ENCODE data around the gene EFHC1. TPM values are rescaled to one million over a fixed set of nuclear protein-coding genes. Genes with fewer than 3 reads are reported as not detected.

The EFHC1 gene
- total and polyA plus RNA-seq, 2 of the 13 experiments (the other 11 are each of a cell fraction or from before 2014, with no cell fraction given) = 23.4 to 29.5 TPM

DNA sequence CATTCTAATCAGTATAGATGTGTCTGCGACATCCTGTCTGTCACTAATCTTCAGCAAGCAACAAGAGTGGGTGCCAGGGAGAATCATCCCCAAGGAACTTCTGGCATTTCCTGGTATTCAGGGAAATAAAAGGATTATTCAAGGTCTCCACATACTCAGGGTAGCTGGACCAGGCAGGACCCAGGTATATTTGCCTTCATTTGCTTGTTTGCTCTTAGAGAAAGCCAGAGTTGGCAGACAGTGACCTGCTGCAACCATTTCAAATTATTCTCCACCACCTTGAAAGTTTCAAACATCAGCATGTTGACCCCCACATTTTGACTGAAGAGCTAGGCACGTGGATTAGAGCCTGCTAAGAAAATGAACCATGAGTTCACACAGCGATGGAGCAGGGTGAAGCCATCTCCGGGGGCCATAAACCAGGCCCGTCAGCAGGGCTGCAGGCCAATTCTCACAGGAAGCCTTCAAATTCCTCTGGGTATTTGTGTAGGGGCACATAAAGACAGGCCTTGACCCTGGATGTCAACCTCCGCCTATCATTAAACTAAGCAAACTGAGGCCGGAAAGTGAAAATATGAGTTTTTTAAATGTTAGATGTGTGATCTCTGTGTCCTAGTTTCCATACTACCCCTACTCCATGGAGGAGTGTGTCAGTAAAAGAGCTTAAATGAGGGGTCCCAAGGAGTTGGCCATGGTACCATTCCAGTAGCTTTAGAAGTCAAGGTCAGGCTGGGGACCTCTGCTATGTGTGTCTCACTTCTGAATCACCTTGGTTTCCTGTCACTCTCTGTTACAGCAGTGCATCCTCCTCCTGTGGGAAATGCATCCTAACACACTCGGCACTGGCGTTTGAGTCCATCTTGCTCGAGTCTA is 123.8 kb downstream of the EFHC1 start (continued):
- TF ChIP-seq ZEB1 (IDR thresholded peaks at IDR 0.05; ENCODE audit: insufficient replicate concordance, low read depth) (peak; percentile 58), MATR3 (CRISPR knock-in tag; IDR thresholded peaks at IDR 0.05) (no peak), ZNF343 (CRISPR knock-in tag; IDR thresholded peaks at IDR 0.05) (0 out of 2 replicates have a peak, but pooled peaks have one; percentile 50), ZNF614 (CRISPR knock-in tag; IDR thresholded peaks at IDR 0.05; ENCODE audit: borderline replicate concordance) (no peak), ELF4 (CRISPR knock-in tag; IDR thresholded peaks at IDR 0.05; ENCODE audit: borderline replicate concordance) (peak; percentile 63), TGIF2 (CRISPR knock-in tag; IDR thresholded peaks at IDR 0.05) (peak; percentile 71; the same call in 1 of the 2 replicates), RCOR2 (CRISPR knock-in tag; IDR thresholded peaks at IDR 0.05) (peak; percentile 46), ZNF558 (CRISPR knock-in tag; IDR thresholded peaks at IDR 0.05; ENCODE audit: borderline replicate concordance) (no peak), ZNF431 (CRISPR knock-in tag; IDR thresholded peaks at IDR 0.05; ENCODE audit: borderline replicate concordance, low read depth) (peak; percentile 72; the same call in 1 of the 2 replicates), KLF9 (CRISPR knock-in tag; IDR thresholded peaks at IDR 0.05; ENCODE audit: low read depth) (peak; percentile 46; the same call in 1 of the 2 replicates), POGZ (CRISPR knock-in tag; IDR thresholded peaks at IDR 0.05) (peak; percentile 63)
- TF ChIP-seq, protein P1, sequence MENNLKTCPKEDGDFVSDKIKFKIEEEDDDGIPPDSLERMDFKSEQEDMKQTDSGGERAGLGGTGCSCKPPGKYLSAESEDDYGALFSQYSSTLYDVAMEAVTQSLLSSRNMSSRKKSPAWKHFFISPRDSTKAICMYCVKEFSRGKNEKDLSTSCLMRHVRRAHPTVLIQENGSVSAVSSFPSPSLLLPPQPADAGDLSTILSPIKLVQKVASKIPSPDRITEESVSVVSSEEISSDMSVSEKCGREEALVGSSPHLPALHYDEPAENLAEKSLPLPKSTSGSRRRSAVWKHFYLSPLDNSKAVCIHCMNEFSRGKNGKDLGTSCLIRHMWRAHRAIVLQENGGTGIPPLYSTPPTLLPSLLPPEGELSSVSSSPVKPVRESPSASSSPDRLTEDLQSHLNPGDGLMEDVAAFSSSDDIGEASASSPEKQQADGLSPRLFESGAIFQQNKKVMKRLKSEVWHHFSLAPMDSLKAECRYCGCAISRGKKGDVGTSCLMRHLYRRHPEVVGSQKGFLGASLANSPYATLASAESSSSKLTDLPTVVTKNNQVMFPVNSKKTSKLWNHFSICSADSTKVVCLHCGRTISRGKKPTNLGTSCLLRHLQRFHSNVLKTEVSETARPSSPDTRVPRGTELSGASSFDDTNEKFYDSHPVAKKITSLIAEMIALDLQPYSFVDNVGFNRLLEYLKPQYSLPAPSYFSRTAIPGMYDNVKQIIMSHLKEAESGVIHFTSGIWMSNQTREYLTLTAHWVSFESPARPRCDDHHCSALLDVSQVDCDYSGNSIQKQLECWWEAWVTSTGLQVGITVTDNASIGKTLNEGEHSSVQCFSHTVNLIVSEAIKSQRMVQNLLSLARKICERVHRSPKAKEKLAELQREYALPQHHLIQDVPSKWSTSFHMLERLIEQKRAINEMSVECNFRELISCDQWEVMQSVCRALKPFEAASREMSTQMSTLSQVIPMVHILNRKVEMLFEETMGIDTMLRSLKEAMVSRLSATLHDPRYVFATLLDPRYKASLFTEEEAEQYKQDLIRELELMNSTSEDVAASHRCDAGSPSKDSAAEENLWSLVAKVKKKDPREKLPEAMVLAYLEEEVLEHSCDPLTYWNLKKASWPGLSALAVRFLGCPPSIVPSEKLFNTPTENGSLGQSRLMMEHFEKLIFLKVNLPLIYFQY (CRISPR knock-in tag; IDR thresholded peaks at IDR 0.05; ENCODE audit: borderline replicate concordance) = peak; percentile 42
- TF ChIP-seq, protein P2, sequence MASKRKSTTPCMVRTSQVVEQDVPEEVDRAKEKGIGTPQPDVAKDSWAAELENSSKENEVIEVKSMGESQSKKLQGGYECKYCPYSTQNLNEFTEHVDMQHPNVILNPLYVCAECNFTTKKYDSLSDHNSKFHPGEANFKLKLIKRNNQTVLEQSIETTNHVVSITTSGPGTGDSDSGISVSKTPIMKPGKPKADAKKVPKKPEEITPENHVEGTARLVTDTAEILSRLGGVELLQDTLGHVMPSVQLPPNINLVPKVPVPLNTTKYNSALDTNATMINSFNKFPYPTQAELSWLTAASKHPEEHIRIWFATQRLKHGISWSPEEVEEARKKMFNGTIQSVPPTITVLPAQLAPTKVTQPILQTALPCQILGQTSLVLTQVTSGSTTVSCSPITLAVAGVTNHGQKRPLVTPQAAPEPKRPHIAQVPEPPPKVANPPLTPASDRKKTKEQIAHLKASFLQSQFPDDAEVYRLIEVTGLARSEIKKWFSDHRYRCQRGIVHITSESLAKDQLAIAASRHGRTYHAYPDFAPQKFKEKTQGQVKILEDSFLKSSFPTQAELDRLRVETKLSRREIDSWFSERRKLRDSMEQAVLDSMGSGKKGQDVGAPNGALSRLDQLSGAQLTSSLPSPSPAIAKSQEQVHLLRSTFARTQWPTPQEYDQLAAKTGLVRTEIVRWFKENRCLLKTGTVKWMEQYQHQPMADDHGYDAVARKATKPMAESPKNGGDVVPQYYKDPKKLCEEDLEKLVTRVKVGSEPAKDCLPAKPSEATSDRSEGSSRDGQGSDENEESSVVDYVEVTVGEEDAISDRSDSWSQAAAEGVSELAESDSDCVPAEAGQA (IDR thresholded peaks at IDR 0.05; ENCODE audit: low read depth) = peak; percentile 31; the same call in 1 of the 2 replicates
- TF ChIP-seq, protein P2 (CRISPR knock-in tag; IDR thresholded peaks at IDR 0.05; ENCODE audit: borderline replicate concordance) = no peak; the same call in 1 of the 2 replicates
- TF ChIP-seq, protein P3, sequence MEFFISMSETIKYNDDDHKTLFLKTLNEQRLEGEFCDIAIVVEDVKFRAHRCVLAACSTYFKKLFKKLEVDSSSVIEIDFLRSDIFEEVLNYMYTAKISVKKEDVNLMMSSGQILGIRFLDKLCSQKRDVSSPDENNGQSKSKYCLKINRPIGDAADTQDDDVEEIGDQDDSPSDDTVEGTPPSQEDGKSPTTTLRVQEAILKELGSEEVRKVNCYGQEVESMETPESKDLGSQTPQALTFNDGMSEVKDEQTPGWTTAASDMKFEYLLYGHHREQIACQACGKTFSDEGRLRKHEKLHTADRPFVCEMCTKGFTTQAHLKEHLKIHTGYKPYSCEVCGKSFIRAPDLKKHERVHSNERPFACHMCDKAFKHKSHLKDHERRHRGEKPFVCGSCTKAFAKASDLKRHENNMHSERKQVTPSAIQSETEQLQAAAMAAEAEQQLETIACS (CRISPR knock-in tag; IDR thresholded peaks at IDR 0.05) = no peak
- TF ChIP-seq, protein P4, sequence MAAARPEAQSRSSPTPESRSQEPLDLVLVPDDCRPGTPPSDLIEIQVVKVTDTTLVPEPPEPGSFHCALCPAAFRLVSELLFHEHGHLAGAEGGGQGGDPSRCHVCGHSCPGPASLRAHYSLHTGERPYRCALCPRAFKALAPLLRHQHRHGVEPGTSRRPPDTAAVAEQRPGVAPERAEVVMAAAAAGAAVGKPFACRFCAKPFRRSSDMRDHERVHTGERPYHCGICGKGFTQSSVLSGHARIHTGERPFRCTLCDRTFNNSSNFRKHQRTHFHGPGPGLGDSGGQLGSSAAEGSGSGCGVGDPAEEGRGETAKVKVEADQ (CRISPR knock-in tag; IDR thresholded peaks at IDR 0.05; ENCODE audit: borderline replicate concordance) = no peak
